ENCODE data around the gene DENND5A.

- no peak for TF ChIP-seq GATA1 (IDR thresholded peaks at IDR 0.05; ENCODE audit: low read depth, low read length)
- TF ChIP-seq POLR2A (IDR thresholded peaks at IDR 0.05; ENCODE audit: low read length): no peak
Measured at GRCh38 chr11:9095421-9095820, 169.7 kb downstream of the DENND5A start.
